Mesodermal cell (in vitro differentiated cells): Measurements from ENCODE around the gene RTN4RL1.

Source experiments
- H3K27ac ChIP-seq: 2 replicates; pipeline ENCODE4 v1.7.0; 2013; ENCODE audit warnings: mild to moderate bottlenecking, low read depth, low read length, moderate library complexity; ENCODE audit not compliant: severe bottlenecking
- H3K36me3 ChIP-seq: 2 replicates; pipeline ENCODE4 v1.7.1; 2013; ENCODE audit warnings: mild to moderate bottlenecking, low read length, moderate library complexity; ENCODE audit not compliant: control insufficient read depth, insufficient read depth
- H3K4me1 ChIP-seq: one replicate; pipeline ENCODE4 v1.7.1; 2013; ENCODE audit warnings: mild to moderate bottlenecking, low read length; ENCODE audit not compliant: insufficient read depth, control insufficient read depth, poor library complexity, severe bottlenecking
- H3K4me3 ChIP-seq: 2 replicates; pipeline ENCODE4 v1.7.0; 2013; ENCODE audit warnings: low read length, control low read depth, mild to moderate bottlenecking; ENCODE audit not compliant: insufficient read depth, poor library complexity, severe bottlenecking; ENCODE audit errors: extremely low read depth
- H3K9me3 ChIP-seq: 2 replicates; pipeline ENCODE4 v1.7.1; 2013; ENCODE audit warnings: mild to moderate bottlenecking, low read length, moderate library complexity; ENCODE audit not compliant: control insufficient read depth
- WGBS, 2 experiments: methylation state at CpG; one replicate each; pipeline ENCODE4 v1.1.5; 2013; ENCODE audit warnings: missing lambda C conversion rate in 2 of 2; ENCODE audit not compliant: insufficient coverage in 2 of 2; 5-methylcytosine and 5-hydroxymethylcytosine counted together

The RTN4RL1 gene

GRCh38 chr17:1931844-1932579 lies 93.1 kb downstream of the RTN4RL1 start:
- WGBS, 2 experiments: 26% methylated on average over 20 of the region's 27 CpGs
- H3K27ac ChIP-seq: no peak overlapping the region

DNA sequence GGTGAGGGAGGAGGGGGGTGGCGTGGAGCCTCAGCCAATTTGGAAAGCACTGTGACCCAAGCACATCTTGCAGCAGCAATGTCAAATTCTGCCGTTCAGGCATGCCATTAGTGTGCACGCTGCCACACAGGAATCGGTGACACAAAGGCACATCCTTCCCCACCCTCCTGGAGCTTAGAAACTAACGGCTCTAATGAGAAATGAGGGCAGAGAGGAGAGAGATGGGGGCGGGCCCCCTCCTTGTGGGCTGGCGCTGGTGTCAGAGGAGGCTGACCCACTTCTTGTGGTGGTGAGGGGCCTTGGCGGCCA lies 94.8 kb downstream of the RTN4RL1 start:
- no peaks in the 10 kb centered on the region for H3K36me3 ChIP-seq
- WGBS, 2 experiments: 79 to 82% methylated on average over 2 to 5 of the region's 8 CpGs
- no peak overlapping the region for H3K4me3 ChIP-seq
- no peaks in the 10 kb centered on the region for H3K9me3 ChIP-seq
- peaks cover 4% of the 10 kb centered on the region for H3K4me1 ChIP-seq
- no peak overlapping the region for H3K27ac ChIP-seq

More at GRCh38 chr17:1931844-1932579, 93.1 kb downstream of the RTN4RL1 start:
- peaks cover 4% of the 10 kb centered on the region for H3K4me1 ChIP-seq
- no peak overlapping the region for H3K4me3 ChIP-seq
- H3K9me3 ChIP-seq: no peaks in the 10 kb centered on the region
- no peaks in the 10 kb centered on the region for H3K36me3 ChIP-seq

DNA sequence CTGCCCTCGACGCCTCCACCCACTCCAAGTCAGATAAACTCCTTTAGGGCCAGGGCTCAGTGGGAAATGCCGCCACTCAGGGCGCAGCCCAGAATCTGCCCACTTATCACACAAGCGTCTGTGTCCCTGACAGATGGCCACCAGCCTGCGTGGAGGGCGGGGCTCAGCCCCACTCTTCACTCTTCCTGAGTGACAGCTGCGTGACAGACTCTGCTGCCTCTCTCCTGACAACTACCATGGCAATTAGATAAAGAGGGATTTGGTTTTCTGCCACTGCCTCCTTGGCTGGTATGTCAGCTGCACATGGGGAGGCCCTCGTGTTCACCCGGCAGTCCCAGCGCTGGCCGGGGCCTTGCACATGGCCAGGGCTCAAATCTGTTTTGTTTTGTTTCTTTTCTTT lies 96.2 kb downstream of the RTN4RL1 start:
- 89 to 91% methylated on average over 7 to 12 of the region's 12 CpGs for WGBS, 2 experiments

GRCh38 chr17:1920948-1921351 lies 104.2 kb downstream of the RTN4RL1 start:
- no peaks in the 10 kb centered on the region for H3K4me1 ChIP-seq
- no peak overlapping the region for H3K27ac ChIP-seq
- H3K36me3 ChIP-seq: no peaks in the 10 kb centered on the region
- 91 to 93% methylated on average over 14 to 15 of the region's 19 CpGs for WGBS, 2 experiments
- H3K4me3 ChIP-seq: no peak overlapping the region
- H3K9me3 ChIP-seq: no peaks in the 10 kb centered on the region

More for the DNA sequence above, 96.2 kb downstream of the RTN4RL1 start:
- Histone ChIP-seq H3K4me3 (no peak overlapping the region), H3K4me1 (peaks cover 4% of the 10 kb centered on the region), H3K27ac (no peak overlapping the region), H3K9me3 (no peaks in the 10 kb centered on the region), H3K36me3 (no peaks in the 10 kb centered on the region)

- Histone ChIP-seq H3K4me1 (no peaks in the 10 kb centered on the region), H3K4me3 (no peak overlapping the region), H3K9me3 (no peaks in the 10 kb centered on the region), H3K36me3 (no peaks in the 10 kb centered on the region), H3K27ac (no peak overlapping the region)
- WGBS, 2 experiments: 75 to 90% methylated on average over 10 to 13 of the region's 13 CpGs
Measured at GRCh38 chr17:1919201-1919600, 105.9 kb downstream of the RTN4RL1 start.

GRCh38 chr17:1918346-1919162 lies 106.6 kb downstream of the RTN4RL1 start:
- Histone ChIP-seq H3K4me3 (no peak overlapping the region), H3K9me3 (no peaks in the 10 kb centered on the region), H3K27ac (no peak overlapping the region), H3K4me1 (no peaks in the 10 kb centered on the region), H3K36me3 (no peaks in the 10 kb centered on the region)
- WGBS, 2 experiments: 91 to 95% methylated on average over 21 to 28 of the region's 29 CpGs

DNA sequence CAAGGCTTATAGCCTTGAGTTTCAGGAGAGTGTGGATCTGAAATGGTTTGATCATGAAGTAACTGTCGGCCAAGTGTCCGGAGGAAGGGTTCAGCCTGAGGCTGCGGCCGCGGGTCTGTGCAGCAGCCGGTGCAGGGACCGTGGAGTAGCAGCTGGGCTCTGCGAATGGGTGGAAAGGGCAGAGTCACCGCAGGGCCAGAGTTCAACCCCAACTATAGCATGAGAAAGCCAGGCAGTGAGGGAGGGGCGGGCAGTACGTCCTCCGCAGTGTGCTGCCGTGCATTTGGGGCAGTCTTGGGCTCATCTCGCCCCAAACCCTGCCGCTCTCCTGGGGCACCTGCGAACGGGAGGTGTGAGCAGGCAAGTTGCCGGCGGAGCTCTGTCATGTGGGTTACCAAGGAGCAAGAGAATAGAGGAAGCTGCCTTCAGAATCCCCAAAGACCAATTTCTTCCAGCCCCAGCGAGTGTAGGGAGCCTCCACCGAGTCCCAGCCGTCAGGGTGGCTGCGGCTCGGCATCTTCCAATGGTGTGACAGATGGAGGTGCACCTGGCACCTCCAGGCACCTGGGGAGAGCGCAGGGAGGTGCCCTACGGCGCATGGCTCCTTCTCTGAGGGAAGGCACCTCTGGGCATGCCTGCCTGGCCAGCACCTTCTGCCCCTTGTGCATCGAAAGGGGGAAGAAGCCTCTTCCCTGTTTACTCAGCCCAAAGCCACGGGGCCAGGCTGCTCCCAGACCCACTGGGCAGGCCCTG lies 108.0 kb downstream of the RTN4RL1 start:
- no peak overlapping the region for H3K4me3 ChIP-seq
- H3K27ac ChIP-seq: no peak overlapping the region
- no peaks in the 10 kb centered on the region for H3K9me3 ChIP-seq
- no peaks in the 10 kb centered on the region for H3K4me1 ChIP-seq
- WGBS, 2 experiments: 89 to 90% methylated on average over 24 to 27 of the region's 29 CpGs
- no peaks in the 10 kb centered on the region for H3K36me3 ChIP-seq

- Histone ChIP-seq H3K27ac (no peak overlapping the region), H3K9me3 (no peaks in the 10 kb centered on the region), H3K36me3 (no peaks in the 10 kb centered on the region), H3K4me3 (no peak overlapping the region), H3K4me1 (no peaks in the 10 kb centered on the region)
- 91 to 94% methylated on average over 9 to 10 of the region's 14 CpGs for WGBS, 2 experiments
Measured at GRCh38 chr17:1916316-1916715, 108.8 kb downstream of the RTN4RL1 start.

GRCh38 chr17:1915889-1916288 lies 109.2 kb downstream of the RTN4RL1 start:
- Histone ChIP-seq H3K4me3 (no peak overlapping the region), H3K9me3 (no peaks in the 10 kb centered on the region), H3K27ac (no peak overlapping the region), H3K36me3 (no peaks in the 10 kb centered on the region), H3K4me1 (no peaks in the 10 kb centered on the region)
- 89 to 90% methylated on average over 11 to 12 of the region's 12 CpGs for WGBS, 2 experiments

- H3K9me3 ChIP-seq: no peaks in the 10 kb centered on the region
- H3K4me3 ChIP-seq: no peak overlapping the region
- H3K4me1 ChIP-seq: peaks cover 3% of the 10 kb centered on the region
- H3K27ac ChIP-seq: no peak overlapping the region
- WGBS, 2 experiments: 47 to 50% methylated on average over 7 of the region's 8 CpGs
- no peaks in the 10 kb centered on the region for H3K36me3 ChIP-seq
Measured at GRCh38 chr17:1914661-1915083, 110.5 kb downstream of the RTN4RL1 start.
